GM19468 (cell line): Measurements from ENCODE around the gene KLF14.
"Not testable (repeated sequence)": the region's sequence is repeated elsewhere in the genome, so short reads cannot be mapped to it uniquely, and the experiment has no call there.

Source experiments
- ATAC-seq: cut with Tn5 transposase; IDR thresholded peaks from one replicate; pipeline ENCODE4 v1.9.1; 2021; ENCODE audit warnings: mild to moderate bottlenecking, moderate library complexity, moderate number of reproducible peaks; ENCODE audit not compliant: unreplicated experiment; ENCODE audit errors: extremely low read depth

The KLF14 gene

GRCh38 chr7:130733931-130734814 lies at the start of gene KLF14:
KLF14 (minus strand) TSS chr7:130734207; CDS start chr7:130734033, 174 bp downstream.
- no peak for ATAC-seq

GRCh38 chr7:130781346-130781745 lies 47.3 kb upstream of the KLF14 start:
- no peak for ATAC-seq

- ATAC-seq: no peak
These were observed 43.4 kb upstream of the KLF14 start for GRCh38 chr7:130777426-130777825.

- ATAC-seq: not testable (repeated sequence)
These were observed 38.4 kb upstream of the KLF14 start for GRCh38 chr7:130772456-130772855.

- ATAC-seq: no peak
These were observed 34.8 kb upstream of the KLF14 start for GRCh38 chr7:130768854-130769253.

- ATAC-seq: not testable (repeated sequence)
These were observed 30.6 kb upstream of the KLF14 start for GRCh38 chr7:130764569-130764968.

GRCh38 chr7:130758429-130759056 lies 24.5 kb upstream of the KLF14 start:
- ATAC-seq: no peak

- no peak for ATAC-seq
These were observed 22.3 kb upstream of the KLF14 start for GRCh38 chr7:130756316-130756715.

GRCh38 chr7:130752424-130752823 lies 18.4 kb upstream of the KLF14 start:
- ATAC-seq: no peak

- no peak for ATAC-seq
These were observed 16.7 kb upstream of the KLF14 start for GRCh38 chr7:130750755-130751154.

- no peak for ATAC-seq
These were observed 14.8 kb upstream of the KLF14 start for GRCh38 chr7:130748531-130749389.

GRCh38 chr7:130741331-130741995 lies 7.5 kb upstream of the KLF14 start:
- ATAC-seq: no peak

GRCh38 chr7:130740606-130741005 lies 6.6 kb upstream of the KLF14 start:
- ATAC-seq: no peak

GRCh38 chr7:130736298-130736900 lies 2.4 kb upstream of the KLF14 start:
- no peak for ATAC-seq

- ATAC-seq: no peak
These were observed 1.1 kb upstream of the KLF14 start for GRCh38 chr7:130734815-130735716.

GRCh38 chr7:130732980-130733930 lies 752 bp downstream of the KLF14 start:
- ATAC-seq: no peak

- no peak for ATAC-seq
These were observed 10.2 kb downstream of the KLF14 start for GRCh38 chr7:130723784-130724183.
